Measurements from ENCODE around the gene FANCG.
A peak's percentile ranks its signal among the peaks of the same experiment; 100 is the strongest.

The FANCG gene

GRCh38 chr9:35079426-35080341 is at the start of gene FANCG:
TSS of gene FANCG (minus strand) at chr9:35079942. CDS start at chr9:35079524, 418 bp downstream.
- DNase-seq = peak; percentile 46

GRCh38 chr9:35116898-35117551 is 37.3 kb upstream of the FANCG start:
- peak; percentile 2 for DNase-seq

- DNase-seq = no peak
These were observed 36.8 kb upstream of the FANCG start for GRCh38 chr9:35116539-35116897.

- peak; percentile 58 for DNase-seq
These were observed 36.2 kb upstream of the FANCG start, which contains the start of gene ATOSB for GRCh38 chr9:35115680-35116538. TSS of gene ATOSB (minus strand) at chr9:35115862. CDS start at chr9:35108274, 7,588 bp downstream.

- no peak for DNase-seq
These were observed 35.3 kb upstream of the FANCG start for GRCh38 chr9:35114840-35115628.

GRCh38 chr9:35114113-35114839 is 34.5 kb upstream of the FANCG start:
- DNase-seq = peak; percentile 7

GRCh38 chr9:35112257-35113020 is 32.7 kb upstream of the FANCG start:
- DNase-seq = no peak

GRCh38 chr9:35111001-35111933 is 31.5 kb upstream of the FANCG start:
- DNase-seq = peak; percentile 62

- no peak for DNase-seq
These were observed 30.6 kb upstream of the FANCG start for GRCh38 chr9:35110327-35110761.

- no peak for DNase-seq
These were observed 29.3 kb upstream of the FANCG start for GRCh38 chr9:35108946-35109575.

- no peak for DNase-seq
These were observed 28.7 kb upstream of the FANCG start for GRCh38 chr9:35108461-35108860.

GRCh38 chr9:35107297-35108290 is 27.9 kb upstream of the FANCG start:
- DNase-seq = no peak

GRCh38 chr9:35106343-35106730 is 26.6 kb upstream of the FANCG start:
- no peak for DNase-seq

- DNase-seq = no peak
These were observed 26.0 kb upstream of the FANCG start for GRCh38 chr9:35105571-35106342.

- no peak for DNase-seq
These were observed 25.4 kb upstream of the FANCG start for GRCh38 chr9:35105126-35105525.

- no peak for DNase-seq
These were observed 24.8 kb upstream of the FANCG start for GRCh38 chr9:35104586-35104985.

GRCh38 chr9:35103660-35104191 is 24.0 kb upstream of the FANCG start:
- no peak for DNase-seq

Data from NCI-H1417 treated with DMSO at 0.1 percent for 48 hours (cell line).